Left cardiac atrium (tissue), 4 donors: ENCODE measurements around the gene GRP. TPM values are rescaled to one million over a fixed set of nuclear protein-coding genes. Genes with fewer than 3 reads are reported as not detected.
A peak's percentile ranks its signal among the peaks of the same experiment; 100 is the strongest.

Experiments
- ATAC-seq, 2 donors: fragments of 200-7000 bp; cut with Tn5 transposase; one replicate each; pipeline ENCODE4 v1.9.1; 2020; ENCODE audit warnings: mild to moderate bottlenecking in 2 of 2, moderate library complexity in 2 of 2
- DNase-seq: peaks from one replicate; pipeline ENCODE4 v3.0.0-alpha.2; 2020
- intact Hi-C, 2 donors: fragments of 100-400 bp; cut with DNase I; formaldehyde crosslinking; loops; one replicate each; pipeline versions ENCODE4 v1.14.1 to v1.15.1; 2022 to 2023
- total RNA-seq, 2 donors: library from RNA; stranded (reverse); fragmentation: NEBNext Ultra II Directional; extraction: Animal tissue kit (Norgen Biotek cat#: 25700); gene quantifications; one replicate each; pipeline ENCODE4 v1.2.1, GENCODE V29; 2021
- donor health status: DM: no; HTN: yes; CAD: no.
- donor health status: DM: no; HTN: yes; CAD: no; lungs with severe emphysema.
- donor health status: DM: yes; HTN: yes; CAD: no.
- donor health status: Dilated cardiomyopathy.

Gene GRP
- total RNA-seq, 2 donors from 2014 or later: not detected

GRCh38 chr18:59265246-59265973 is 45.5 kb downstream of the GRP start:
- ATAC-seq (peak in 1 of 2 donors; percentile 39), DNase-seq (no peak)
- intact Hi-C loops: no loop called here

- DNase-seq (no peak), ATAC-seq (no peak)
- intact Hi-C loops: no loop called here
Observed at GRCh38 chr18:59265974-59266369, 46.0 kb downstream of the GRP start.

- intact Hi-C loops: no loop called here
- ATAC-seq (no peak), DNase-seq (no peak)
Observed at GRCh38 chr18:59266459-59266858, 46.5 kb downstream of the GRP start.

GRCh38 chr18:59266886-59267502 is 47.0 kb downstream of the GRP start:
- ATAC-seq (no peak), DNase-seq (no peak)
- intact Hi-C loops: no loop called here

GRCh38 chr18:59267503-59268126 is 47.7 kb downstream of the GRP start:
- ATAC-seq: no peak
- intact Hi-C loops: no loop called here
- no peak for DNase-seq

GRCh38 chr18:59268127-59268720 is 48.3 kb downstream of the GRP start:
- DNase-seq (no peak), ATAC-seq (no peak)
- intact Hi-C loops: no loop called here

- intact Hi-C loops: no loop called here
- ATAC-seq (peak; percentile 21 to 65), DNase-seq (peak; percentile 58)
Observed at GRCh38 chr18:59268721-59269562, 49.0 kb downstream of the GRP start.

GRCh38 chr18:59269563-59270119 is 49.7 kb downstream of the GRP start:
- no peak for DNase-seq
- no peak for ATAC-seq
- intact Hi-C loops: no loop called here

GRCh38 chr18:59270689-59271257 is 50.8 kb downstream of the GRP start:
- ATAC-seq: no peak
- no peak for DNase-seq
- intact Hi-C loops: no loop called here

- ATAC-seq (no peak), DNase-seq (no peak)
- intact Hi-C loops: no loop called here
Observed at GRCh38 chr18:59271606-59272220, 51.8 kb downstream of the GRP start.

- intact Hi-C loops: no loop called here
- DNase-seq (no peak), ATAC-seq (no peak)
Observed at GRCh38 chr18:59272221-59272888, 52.4 kb downstream of the GRP start.

GRCh38 chr18:59272891-59273758 is 53.2 kb downstream of the GRP start, which contains the start of gene RAX:
Gene RAX, minus strand, starts transcription at chr18:59273454. Its CDS starts 248 bp downstream, at chr18:59273206.
- intact Hi-C loops: no loop called here
- no peak for DNase-seq
- ATAC-seq: peak; percentile 44 to 64

- ATAC-seq (no peak), DNase-seq (no peak)
- intact Hi-C loops: no loop called here
Observed at GRCh38 chr18:59273759-59274532, 54.0 kb downstream of the GRP start.

- intact Hi-C loops: no loop called here
- no peak for ATAC-seq
Observed at GRCh38 chr18:59274533-59274928, 54.6 kb downstream of the GRP start.

GRCh38 chr18:59275406-59275949 is 55.5 kb downstream of the GRP start:
- DNase-seq (no peak), ATAC-seq (no peak)
- intact Hi-C loops: no loop called here

More at GRCh38 chr18:59274533-59274928, 54.6 kb downstream of the GRP start:
- no peak for DNase-seq

- ATAC-seq (no peak), DNase-seq (no peak)
- intact Hi-C loops: no loop called here
Observed at GRCh38 chr18:59276047-59276446, 56.1 kb downstream of the GRP start.
